Gastrocnemius medialis (tissue), 4 donors: ENCODE data around the gene RPL32.

Experiments used
- POLR2A ChIP-seq, 2 donors: fragments of 450-650 bp; IDR thresholded peaks; one replicate each; pipeline ENCODE4 v1.6.1; 2017; ENCODE audit warnings: antibody characterized with exemption in 2 of 2, mild to moderate bottlenecking in 2 of 2, moderate library complexity in 2 of 2
- TF ChIP-seq, protein P1 (sequence below), 5 experiments: fragments of 450-650 bp in 3 of 5; fragments of 200-600 bp in 2 of 5; sonication (generic) in 2 of 5; IDR thresholded peaks in 4 of 5; conservative IDR thresholded peaks in 1 of 5; 1 replicate in 4 of 5; 2 replicates in 1 of 5; pipeline ENCODE4 v1.5.1; 2016 to 2019; ENCODE audit warnings: antibody characterized with exemption in 5 of 5, mild to moderate bottlenecking in 3 of 5, moderate library complexity in 3 of 5

DNA sequence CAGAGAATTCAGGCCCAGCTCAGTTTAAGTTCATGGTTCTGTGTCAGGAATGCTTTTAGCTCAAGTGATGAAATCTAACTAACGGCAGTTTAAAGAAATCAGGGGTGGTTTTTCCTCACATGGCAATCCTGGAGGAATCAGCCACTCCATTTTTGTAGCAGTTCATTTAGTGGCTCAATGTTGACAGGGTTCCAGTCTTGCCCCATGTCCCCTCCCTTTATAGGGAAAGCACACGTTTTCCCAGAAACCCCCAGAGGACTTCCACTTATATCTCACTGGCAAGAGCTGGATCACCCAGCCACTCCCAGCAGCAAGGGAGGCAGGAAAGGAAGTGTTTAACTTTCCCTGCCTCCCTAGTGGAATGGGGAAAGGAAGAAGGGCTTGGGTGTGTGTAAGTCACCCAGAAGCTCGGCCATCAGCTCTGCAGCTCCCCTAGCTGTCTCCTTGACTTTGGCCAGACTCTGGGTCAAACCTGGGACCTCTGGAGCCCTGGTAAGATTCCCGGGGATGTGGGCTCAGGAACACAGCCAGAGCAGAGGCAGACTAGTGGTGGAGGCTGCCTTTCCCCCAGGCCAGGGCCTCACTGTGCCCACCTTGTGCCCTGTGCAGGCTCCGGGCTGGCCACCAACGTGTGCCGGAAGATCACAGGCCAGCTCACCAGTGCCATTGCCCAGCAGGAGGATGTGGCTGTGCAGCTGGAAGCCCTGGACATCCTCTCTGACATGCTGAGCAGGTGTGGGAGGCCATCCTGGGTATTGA, 33.6 kb downstream of the RPL32 start:
- TF ChIP-seq POLR2A (IDR thresholded peaks at IDR 0.05): no peak
- TF ChIP-seq, protein P1, sequence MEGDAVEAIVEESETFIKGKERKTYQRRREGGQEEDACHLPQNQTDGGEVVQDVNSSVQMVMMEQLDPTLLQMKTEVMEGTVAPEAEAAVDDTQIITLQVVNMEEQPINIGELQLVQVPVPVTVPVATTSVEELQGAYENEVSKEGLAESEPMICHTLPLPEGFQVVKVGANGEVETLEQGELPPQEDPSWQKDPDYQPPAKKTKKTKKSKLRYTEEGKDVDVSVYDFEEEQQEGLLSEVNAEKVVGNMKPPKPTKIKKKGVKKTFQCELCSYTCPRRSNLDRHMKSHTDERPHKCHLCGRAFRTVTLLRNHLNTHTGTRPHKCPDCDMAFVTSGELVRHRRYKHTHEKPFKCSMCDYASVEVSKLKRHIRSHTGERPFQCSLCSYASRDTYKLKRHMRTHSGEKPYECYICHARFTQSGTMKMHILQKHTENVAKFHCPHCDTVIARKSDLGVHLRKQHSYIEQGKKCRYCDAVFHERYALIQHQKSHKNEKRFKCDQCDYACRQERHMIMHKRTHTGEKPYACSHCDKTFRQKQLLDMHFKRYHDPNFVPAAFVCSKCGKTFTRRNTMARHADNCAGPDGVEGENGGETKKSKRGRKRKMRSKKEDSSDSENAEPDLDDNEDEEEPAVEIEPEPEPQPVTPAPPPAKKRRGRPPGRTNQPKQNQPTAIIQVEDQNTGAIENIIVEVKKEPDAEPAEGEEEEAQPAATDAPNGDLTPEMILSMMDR (IDR thresholded peaks at IDR 0.05 in 4 of 5, conservative IDR thresholded peaks at IDR 0.05 in 1 of 5): no peak
